Right lobe of liver (tissue), 4 donors: ENCODE measurements around the gene TSPAN5.

ENCODE experiments used
- POLR2A ChIP-seq: fragments of 450-650 bp; IDR thresholded peaks from one replicate; pipeline ENCODE4 v1.6.1; 2017; ENCODE audit warnings: antibody characterized with exemption, mild to moderate bottlenecking
- TF ChIP-seq, protein P1 (sequence below), 4 donors: fragments of 200-600 bp in 3 of 4; fragments of 450-650 bp in 1 of 4; IDR thresholded peaks; one replicate each; pipeline versions ENCODE4 v1.5.1 to v1.8.0; 2016 to 2022; ENCODE audit warnings: antibody characterized with exemption in 4 of 4, mild to moderate bottlenecking in 2 of 4
- donor health status: DM: no; HTN: no; CAD: no.
- donor health status: DM: no; HTN: no; CAD: no.
- donor health status: DM: no; HTN: yes; CAD: no.

DNA sequence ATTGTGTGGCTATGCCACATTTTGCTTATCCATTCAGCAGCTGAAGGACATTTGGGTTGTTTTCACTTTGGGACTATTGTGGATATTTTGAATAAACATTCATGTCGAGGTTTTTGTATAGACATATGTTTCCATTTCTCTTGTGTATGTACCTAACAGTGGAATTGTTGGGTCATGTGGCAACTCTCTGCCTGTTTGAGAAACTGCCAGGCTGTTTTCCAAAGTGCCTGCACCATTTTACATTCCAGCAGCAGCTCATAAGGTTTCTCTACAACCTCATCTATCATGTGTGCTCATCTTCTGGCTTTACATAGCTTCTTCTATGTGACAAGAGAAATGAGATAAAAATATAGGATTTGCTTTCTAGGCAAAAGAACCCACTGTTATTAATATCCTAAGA is 29.5 kb upstream of the TSPAN5 start:
- TF ChIP-seq, protein P1, sequence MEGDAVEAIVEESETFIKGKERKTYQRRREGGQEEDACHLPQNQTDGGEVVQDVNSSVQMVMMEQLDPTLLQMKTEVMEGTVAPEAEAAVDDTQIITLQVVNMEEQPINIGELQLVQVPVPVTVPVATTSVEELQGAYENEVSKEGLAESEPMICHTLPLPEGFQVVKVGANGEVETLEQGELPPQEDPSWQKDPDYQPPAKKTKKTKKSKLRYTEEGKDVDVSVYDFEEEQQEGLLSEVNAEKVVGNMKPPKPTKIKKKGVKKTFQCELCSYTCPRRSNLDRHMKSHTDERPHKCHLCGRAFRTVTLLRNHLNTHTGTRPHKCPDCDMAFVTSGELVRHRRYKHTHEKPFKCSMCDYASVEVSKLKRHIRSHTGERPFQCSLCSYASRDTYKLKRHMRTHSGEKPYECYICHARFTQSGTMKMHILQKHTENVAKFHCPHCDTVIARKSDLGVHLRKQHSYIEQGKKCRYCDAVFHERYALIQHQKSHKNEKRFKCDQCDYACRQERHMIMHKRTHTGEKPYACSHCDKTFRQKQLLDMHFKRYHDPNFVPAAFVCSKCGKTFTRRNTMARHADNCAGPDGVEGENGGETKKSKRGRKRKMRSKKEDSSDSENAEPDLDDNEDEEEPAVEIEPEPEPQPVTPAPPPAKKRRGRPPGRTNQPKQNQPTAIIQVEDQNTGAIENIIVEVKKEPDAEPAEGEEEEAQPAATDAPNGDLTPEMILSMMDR (IDR thresholded peaks at IDR 0.05) = no peak
- TF ChIP-seq POLR2A = no peak
